H9 (cell line): ENCODE results near the gene SMARCE1. TPM values are rescaled to one million over a fixed set of nuclear protein-coding genes. Genes with fewer than 3 reads are reported as not detected.

Source experiments
- DNase-seq: peaks from one replicate; pipeline ENCODE4 v3.0.0-alpha.2; 2017
- H2AFZ ChIP-seq: one replicate; pipeline ENCODE4 v1.6.1; 2013; ENCODE audit warnings: mild to moderate bottlenecking, low read length, control low read depth, moderate library complexity
- H2AK5ac ChIP-seq: 2 replicates; pipeline ENCODE4 v1.6.1; 2013; ENCODE audit warnings: low read length, control low read depth, mixed read lengths; ENCODE audit not compliant: insufficient read length
- H2BK120ac ChIP-seq: one replicate; pipeline ENCODE4 v1.6.1; 2013; ENCODE audit warnings: low read depth, mild to moderate bottlenecking, low read length, control low read depth, inconsistent platforms; ENCODE audit not compliant: poor library complexity, severe bottlenecking
- H2BK12ac ChIP-seq: 2 replicates; pipeline ENCODE4 v1.6.1; 2013; ENCODE audit warnings: low read length, control low read depth, mixed read lengths, low read depth; ENCODE audit not compliant: insufficient read length
- H2BK15ac ChIP-seq: 2 replicates; pipeline ENCODE4 v1.6.1; 2013; ENCODE audit warnings: low read depth, low read length, control low read depth
- H2BK20ac ChIP-seq: one replicate; pipeline ENCODE4 v1.6.1; 2013; ENCODE audit warnings: low read depth, mild to moderate bottlenecking, low read length, control low read depth, inconsistent platforms; ENCODE audit not compliant: poor library complexity, severe bottlenecking
- H2BK5ac ChIP-seq: 2 replicates; pipeline ENCODE4 v1.6.1; 2013; ENCODE audit warnings: low read length, control low read depth, mixed read lengths; ENCODE audit not compliant: insufficient read length
- H3K14ac ChIP-seq: 2 replicates; pipeline ENCODE4 v1.6.1; 2013; ENCODE audit warnings: low read length, control low read depth; ENCODE audit not compliant: insufficient read depth
- H3K18ac ChIP-seq: 2 replicates; pipeline ENCODE4 v1.6.1; 2013; ENCODE audit warnings: low read depth, mild to moderate bottlenecking, mixed read lengths, low read length, control low read depth; ENCODE audit not compliant: insufficient read length
- H3K23ac ChIP-seq: 2 replicates; pipeline ENCODE4 v1.6.1; 2013; ENCODE audit warnings: low read length, control low read depth, mixed read lengths, low read depth; ENCODE audit not compliant: insufficient read length
- H3K23me2 ChIP-seq: 2 replicates; pipeline ENCODE4 v1.6.1; 2013; ENCODE audit warnings: low read depth, mild to moderate bottlenecking, mixed read lengths, low read length, control low read depth; ENCODE audit not compliant: insufficient read length, poor library complexity, severe bottlenecking
- H3K27ac ChIP-seq: 2 replicates; pipeline ENCODE4 v1.5.1; 2013; ENCODE audit warnings: low read length, control low read depth, mixed read lengths, low read depth; ENCODE audit not compliant: insufficient read length
- H3K27me3 ChIP-seq: 2 replicates; pipeline ENCODE4 v1.6.1; 2013; ENCODE audit warnings: low read length, control low read depth, inconsistent platforms; ENCODE audit not compliant: insufficient read depth
- H3K4ac ChIP-seq: 2 replicates; pipeline ENCODE4 v1.6.1; 2013; ENCODE audit warnings: low read depth, mild to moderate bottlenecking, control low read depth, inconsistent platforms, low read length, moderate library complexity
- H3K4me1 ChIP-seq: 2 replicates; pipeline ENCODE4 v1.6.1; 2013; ENCODE audit warnings: low read length, control low read depth, inconsistent platforms; ENCODE audit not compliant: insufficient read depth
- H3K4me2 ChIP-seq: 2 replicates; pipeline ENCODE4 v1.6.1; 2013; ENCODE audit warnings: low read length, control low read depth, mixed read lengths; ENCODE audit not compliant: insufficient read length, insufficient read depth
- H3K56ac ChIP-seq: 2 replicates; pipeline ENCODE4 v1.6.1; 2013; ENCODE audit warnings: low read depth, mild to moderate bottlenecking, mixed read lengths, low read length, control low read depth; ENCODE audit not compliant: insufficient read length
- H3K79me1 ChIP-seq: 2 replicates; pipeline ENCODE4 v1.6.1; 2013; ENCODE audit warnings: low read depth, mild to moderate bottlenecking, moderate library complexity, low read length, control low read depth, inconsistent platforms; ENCODE audit not compliant: insufficient read depth, poor library complexity, severe bottlenecking
- H3K79me2 ChIP-seq: 2 replicates; pipeline ENCODE4 v1.6.1; 2013; ENCODE audit warnings: low read length, control low read depth, inconsistent platforms; ENCODE audit not compliant: insufficient read depth
- H3K9ac ChIP-seq: 2 replicates; pipeline ENCODE4 v1.6.1; 2013; ENCODE audit warnings: low read length, control low read depth, mixed read lengths; ENCODE audit not compliant: insufficient read length; ENCODE audit errors: extremely low read depth
- H3K9me3 ChIP-seq: one replicate; pipeline ENCODE4 v1.6.1; 2013; ENCODE audit warnings: low read depth, low read length, inconsistent platforms; ENCODE audit not compliant: control insufficient read depth
- H3T11ph ChIP-seq: one replicate; pipeline ENCODE4 v1.6.1; 2013; ENCODE audit warnings: mild to moderate bottlenecking, low read length, control low read depth, inconsistent platforms
- H4K20me1 ChIP-seq: one replicate; pipeline ENCODE4 v1.6.1; 2013; ENCODE audit not compliant: control insufficient read depth, insufficient read length, insufficient read depth
- H4K5ac ChIP-seq: 2 replicates; pipeline ENCODE4 v1.6.1; 2013; ENCODE audit warnings: low read depth, mild to moderate bottlenecking, mixed read lengths, low read length, control low read depth; ENCODE audit not compliant: insufficient read length
- H4K8ac ChIP-seq: replicated peaks from 2 replicates; pipeline ENCODE4 v1.6.1; 2013; ENCODE audit warnings: low read length, control low read depth, mixed read lengths, low read depth; ENCODE audit not compliant: insufficient read length
- H4K91ac ChIP-seq: 2 replicates; pipeline ENCODE4 v1.6.1; 2013; ENCODE audit warnings: low read depth, mild to moderate bottlenecking, moderate library complexity, mixed read lengths, low read length, control low read depth; ENCODE audit not compliant: insufficient read length
- H3K27ac Mint-ChIP-seq, 3 experiments: 2 replicates in 2 of 3; 3 replicates in 1 of 3; pipeline ENCODE4 v1.8.0; 2020 to 2021; ENCODE audit warnings: mixed read lengths in 3 of 3, mild to moderate bottlenecking in 1 of 3, moderate library complexity in 1 of 3
- H3K27me3 Mint-ChIP-seq: 2 replicates; pipeline ENCODE4 v1.8.0; 2021; ENCODE audit warnings: low read depth, mild to moderate bottlenecking, moderate library complexity, mixed read lengths
- H3K36me3 Mint-ChIP-seq, 3 experiments: 2 replicates in 2 of 3; 3 replicates in 1 of 3; pipeline ENCODE4 v1.8.0; 2020 to 2021; ENCODE audit warnings: low read depth in 3 of 3, mixed read lengths in 3 of 3; ENCODE audit not compliant: insufficient read depth in 1 of 3
- H3K4me1 Mint-ChIP-seq, 2 experiments: 2 replicates each; pipeline ENCODE4 v1.8.0; 2020; ENCODE audit warnings: mixed read lengths in 2 of 2
- H3K4me3 Mint-ChIP-seq, 2 experiments: 2 replicates in 1 of 2; 3 replicates in 1 of 2; pipeline ENCODE4 v1.8.0; 2020 to 2021; ENCODE audit warnings: mild to moderate bottlenecking in 2 of 2, mixed read lengths in 2 of 2, moderate library complexity in 1 of 2
- H3K9me3 Mint-ChIP-seq, 2 experiments: 2 replicates in 1 of 2; 3 replicates in 1 of 2; pipeline ENCODE4 v1.8.0; 2020; ENCODE audit warnings: mild to moderate bottlenecking in 2 of 2, mixed read lengths in 2 of 2, moderate library complexity in 1 of 2
- WGBS: extraction: QIAGEN DNeasy Blood & Tissue Kit; methylation state at CpG from one replicate; pipeline ENCODE4 v1.1.7; 2013; ENCODE audit warnings: missing lambda C conversion rate, low lambda C conversion rate, mixed read lengths; ENCODE audit not compliant: insufficient read length; ENCODE audit errors: extremely low coverage; 5-methylcytosine and 5-hydroxymethylcytosine counted together
- total RNA-seq: library from RNA; stranded (reverse); gene quantifications from 2 replicates; pipeline ENCODE4 v1.2.1, GENCODE V29; 2021
- TF ChIP-seq, protein P1 (sequence below): fragments of 200-600 bp; sonication (generic); conservative IDR thresholded peaks from 3 replicates; pipeline ENCODE4 v1.8.0; 2021; ENCODE audit warnings: antibody characterized with exemption, mild to moderate bottlenecking

Gene SMARCE1
- total RNA-seq, 1 experiment from 2014 or later: 122 TPM

- H3K9me3 Mint-ChIP-seq: no peaks in the 10 kb centered on the region
- peaks cover 11 to 12% of the 10 kb centered on the region in 2 experiments for H3K4me1 Mint-ChIP-seq
- no peak overlapping the region for H3K4me2 ChIP-seq
These were observed 48.2 kb downstream of the SMARCE1 start for GRCh38 chr17:40599468-40599763.

More at GRCh38 chr17:40599468-40599763, 48.2 kb downstream of the SMARCE1 start:
- Mint-ChIP-seq H3K27me3 (peaks cover 3% of the 10 kb centered on the region; the same call in 1 of the 2 replicates), H3K27ac (no peak overlapping the region), H3K4me3 (no peak overlapping the region), H3K36me3 (no peaks in the 10 kb centered on the region)
- Histone ChIP-seq H3K23me2 (no peaks in the 10 kb centered on the region), H3T11ph (no peak overlapping the region), H3K79me2 (no peaks in the 10 kb centered on the region), H4K5ac (no peak overlapping the region), H3K79me1 (no peaks in the 10 kb centered on the region), H4K20me1 (no peaks in the 10 kb centered on the region), H3K9ac (no peak overlapping the region), H3K4ac (no peak overlapping the region), H2AK5ac (no peak overlapping the region), H3K18ac (no peak overlapping the region), H2BK20ac (no peak overlapping the region), H4K8ac (no peak overlapping the region), H2BK15ac (no peak overlapping the region), H3K27me3 (no peaks in the 10 kb centered on the region), H4K91ac (no peak overlapping the region), H2AFZ (no peak overlapping the region), H2BK120ac (no peak overlapping the region), H3K56ac (no peak overlapping the region), H2BK12ac (no peak overlapping the region), H3K23ac (no peak overlapping the region), H3K27ac (no peak overlapping the region), H3K4me1 (no peaks in the 10 kb centered on the region), H3K9me3 (no peaks in the 10 kb centered on the region), H2BK5ac (no peak overlapping the region), H3K14ac (no peak overlapping the region)
- no CpG with 5 or more reads among the region's 7 CpGs for WGBS
- no peak for DNase-seq
- TF ChIP-seq, protein P1, sequence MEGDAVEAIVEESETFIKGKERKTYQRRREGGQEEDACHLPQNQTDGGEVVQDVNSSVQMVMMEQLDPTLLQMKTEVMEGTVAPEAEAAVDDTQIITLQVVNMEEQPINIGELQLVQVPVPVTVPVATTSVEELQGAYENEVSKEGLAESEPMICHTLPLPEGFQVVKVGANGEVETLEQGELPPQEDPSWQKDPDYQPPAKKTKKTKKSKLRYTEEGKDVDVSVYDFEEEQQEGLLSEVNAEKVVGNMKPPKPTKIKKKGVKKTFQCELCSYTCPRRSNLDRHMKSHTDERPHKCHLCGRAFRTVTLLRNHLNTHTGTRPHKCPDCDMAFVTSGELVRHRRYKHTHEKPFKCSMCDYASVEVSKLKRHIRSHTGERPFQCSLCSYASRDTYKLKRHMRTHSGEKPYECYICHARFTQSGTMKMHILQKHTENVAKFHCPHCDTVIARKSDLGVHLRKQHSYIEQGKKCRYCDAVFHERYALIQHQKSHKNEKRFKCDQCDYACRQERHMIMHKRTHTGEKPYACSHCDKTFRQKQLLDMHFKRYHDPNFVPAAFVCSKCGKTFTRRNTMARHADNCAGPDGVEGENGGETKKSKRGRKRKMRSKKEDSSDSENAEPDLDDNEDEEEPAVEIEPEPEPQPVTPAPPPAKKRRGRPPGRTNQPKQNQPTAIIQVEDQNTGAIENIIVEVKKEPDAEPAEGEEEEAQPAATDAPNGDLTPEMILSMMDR: no peak
